AG09319 (cell line): ENCODE measurements around the gene PRAMEF9.
"Not testable (repeated sequence)": the region's sequence is repeated elsewhere in the genome, so short reads cannot be mapped to it uniquely, and the experiment has no call there.

Experiments
- DNase-seq: peaks from one replicate; pipeline ENCODE4 v3.0.0-alpha.2; 2010; ENCODE audit warnings: low read depth; ENCODE audit errors: extremely low read depth
- CTCF ChIP-seq: IDR thresholded peaks from 2 replicates; pipeline ENCODE4 v1.5.1; 2011; ENCODE audit warnings: low read depth, mild to moderate bottlenecking, inconsistent platforms, low read length, moderate library complexity

PRAMEF9 gene

GRCh38 chr1:13171548-13171947 is at the start of gene PRAMEF9:
PRAMEF9 (plus strand) TSS chr1:13171848; CDS start chr1:13175281, 3,433 bp downstream.
- DNase-seq: not testable (repeated sequence)

- DNase-seq: not testable (repeated sequence)
Observed at GRCh38 chr1:13155909-13156308, 15.7 kb upstream of the PRAMEF9 start, which contains the start of gene PRAMEF26. PRAMEF26 (minus strand) TSS chr1:13156009; CDS start chr1:13153095, 2,914 bp downstream.

- not testable (repeated sequence) for DNase-seq
Observed at GRCh38 chr1:13165531-13165930, 6.1 kb upstream of the PRAMEF9 start, which contains the start of gene HNRNPCL4. HNRNPCL4 (minus strand) TSS chr1:13165631; CDS start chr1:13165467, 164 bp downstream.

GRCh38 chr1:13201309-13201708 is 29.7 kb downstream of the PRAMEF9 start, which contains the start of gene PRAMEF13:
PRAMEF13 (minus strand) TSS chr1:13201409; CDS start chr1:13199589, 1,820 bp downstream.
- DNase-seq: not testable (repeated sequence)

GRCh38 chr1:13208712-13209111 is 37.1 kb downstream of the PRAMEF9 start:
- DNase-seq: not testable (repeated sequence)

GRCh38 chr1:13216619-13217018 is 45.0 kb downstream of the PRAMEF9 start:
- DNase-seq: not testable (repeated sequence)

GRCh38 chr1:13219203-13219602 is 47.6 kb downstream of the PRAMEF9 start:
- DNase-seq: not testable (repeated sequence)

- DNase-seq: not testable (repeated sequence)
Observed at GRCh38 chr1:13222788-13223187, 51.1 kb downstream of the PRAMEF9 start.

- no peak for TF ChIP-seq CTCF
- no peak for DNase-seq
Observed at GRCh38 chr1:13224480-13225060, 52.9 kb downstream of the PRAMEF9 start.

- not testable (repeated sequence) for DNase-seq
Observed at GRCh38 chr1:13225675-13226204, 54.1 kb downstream of the PRAMEF9 start, which contains the start of gene PRAMEF18. PRAMEF18 (minus strand) TSS chr1:13226154; CDS start chr1:13226106, 48 bp downstream.

GRCh38 chr1:13227271-13228055 is 55.8 kb downstream of the PRAMEF9 start:
- not testable (repeated sequence) for DNase-seq

- no peak for TF ChIP-seq CTCF
- DNase-seq: no peak
Observed at GRCh38 chr1:13228343-13228781, 56.7 kb downstream of the PRAMEF9 start.
